ENCODE data around the gene ASTN2.
"Not testable (repeated sequence)": the region's sequence is repeated elsewhere in the genome, so short reads cannot be mapped to it uniquely, and the experiment has no call there.

ASTN2 gene

GRCh38 chr9:116464423-116464822 lies 950.4 kb downstream of the ASTN2 start:
- DNase-seq (ENCODE audit: insufficient read length, low spot score): no peak
- FAIRE-seq: no peak
- TF ChIP-seq CTCF (IDR thresholded peaks at IDR 0.05; ENCODE audit: insufficient read depth, missing control alignments): no peak

- no peak for TF ChIP-seq CTCF (IDR thresholded peaks at IDR 0.05; ENCODE audit: insufficient read depth, missing control alignments)
- no peak for FAIRE-seq
- DNase-seq (ENCODE audit: insufficient read length, low spot score): no peak
Measured at GRCh38 chr9:116461632-116462031, 953.2 kb downstream of the ASTN2 start.

- TF ChIP-seq CTCF (IDR thresholded peaks at IDR 0.05; ENCODE audit: insufficient read depth, missing control alignments): no peak
- DNase-seq (ENCODE audit: insufficient read length, low spot score) (no peak), FAIRE-seq (no peak)
Measured at GRCh38 chr9:116460026-116460425, 954.8 kb downstream of the ASTN2 start.

- FAIRE-seq: no peak
- no peak for TF ChIP-seq CTCF (IDR thresholded peaks at IDR 0.05; ENCODE audit: insufficient read depth, missing control alignments)
- no peak for DNase-seq (ENCODE audit: insufficient read length, low spot score)
Measured at GRCh38 chr9:116459576-116459975, 955.3 kb downstream of the ASTN2 start.

- DNase-seq (ENCODE audit: insufficient read length, low spot score) (no peak), FAIRE-seq (no peak)
- no peak for TF ChIP-seq CTCF (IDR thresholded peaks at IDR 0.05; ENCODE audit: insufficient read depth, missing control alignments)
Measured at GRCh38 chr9:116456490-116457088, 958.3 kb downstream of the ASTN2 start.

GRCh38 chr9:116454539-116454938 lies 960.3 kb downstream of the ASTN2 start:
- not testable (repeated sequence) for DNase-seq (ENCODE audit: insufficient read length, low spot score); FAIRE-seq

GRCh38 chr9:116453785-116454184 lies 961.1 kb downstream of the ASTN2 start:
- no peak for FAIRE-seq

More at GRCh38 chr9:116453785-116454184, 961.1 kb downstream of the ASTN2 start:
- no peak for TF ChIP-seq CTCF (IDR thresholded peaks at IDR 0.05; ENCODE audit: insufficient read depth, missing control alignments)
- no peak for DNase-seq (ENCODE audit: insufficient read length, low spot score)
